Measurements from ENCODE around the gene TFDP1.

Gene TFDP1

DNA sequence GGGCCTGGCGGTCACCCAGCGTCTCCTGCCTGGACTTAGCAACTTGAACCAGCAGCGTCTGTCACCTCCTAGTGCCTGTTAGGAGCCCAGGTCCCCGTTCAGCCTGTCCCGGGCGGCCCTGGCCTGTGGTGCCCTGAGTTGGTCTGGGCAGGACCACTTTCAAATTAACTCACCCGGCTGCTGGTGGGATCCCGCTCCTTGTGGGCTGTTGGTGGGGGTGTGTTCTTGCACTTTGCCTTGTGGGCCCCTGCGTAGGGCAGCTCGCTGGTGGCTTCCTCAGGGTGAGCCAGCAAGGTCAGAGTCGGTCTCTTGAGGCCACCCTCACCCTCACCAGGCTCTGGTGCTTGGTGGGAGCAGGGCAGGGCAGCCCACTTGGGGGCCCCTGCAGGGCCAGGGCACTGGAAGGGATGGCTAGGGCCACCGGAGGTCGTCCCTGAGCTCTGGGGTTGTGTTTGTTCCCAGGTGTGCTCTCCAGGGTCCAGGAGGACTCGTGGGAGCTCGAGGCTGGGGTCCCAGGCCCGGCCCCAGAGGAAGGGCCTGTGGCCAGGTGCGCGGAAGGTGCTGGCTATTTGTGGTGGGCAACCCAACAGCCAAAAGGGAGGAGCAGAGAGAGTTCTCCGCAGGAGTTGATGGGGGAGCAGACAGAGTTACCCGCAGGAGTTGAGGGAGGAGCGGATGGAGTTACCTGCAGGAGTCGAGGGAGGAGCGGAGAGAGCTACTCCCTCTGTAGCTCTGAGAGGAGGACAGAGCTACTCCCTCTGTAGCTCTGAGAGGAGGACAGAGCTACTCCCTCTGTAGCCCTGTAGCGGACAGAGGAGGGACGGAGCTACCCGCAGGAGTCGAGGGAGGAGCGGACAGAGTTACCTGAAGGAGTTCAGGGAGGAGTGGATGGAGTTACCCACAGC, 16.9 kb downstream of the TFDP1 start:
- DNase-seq = no peak

DNA sequence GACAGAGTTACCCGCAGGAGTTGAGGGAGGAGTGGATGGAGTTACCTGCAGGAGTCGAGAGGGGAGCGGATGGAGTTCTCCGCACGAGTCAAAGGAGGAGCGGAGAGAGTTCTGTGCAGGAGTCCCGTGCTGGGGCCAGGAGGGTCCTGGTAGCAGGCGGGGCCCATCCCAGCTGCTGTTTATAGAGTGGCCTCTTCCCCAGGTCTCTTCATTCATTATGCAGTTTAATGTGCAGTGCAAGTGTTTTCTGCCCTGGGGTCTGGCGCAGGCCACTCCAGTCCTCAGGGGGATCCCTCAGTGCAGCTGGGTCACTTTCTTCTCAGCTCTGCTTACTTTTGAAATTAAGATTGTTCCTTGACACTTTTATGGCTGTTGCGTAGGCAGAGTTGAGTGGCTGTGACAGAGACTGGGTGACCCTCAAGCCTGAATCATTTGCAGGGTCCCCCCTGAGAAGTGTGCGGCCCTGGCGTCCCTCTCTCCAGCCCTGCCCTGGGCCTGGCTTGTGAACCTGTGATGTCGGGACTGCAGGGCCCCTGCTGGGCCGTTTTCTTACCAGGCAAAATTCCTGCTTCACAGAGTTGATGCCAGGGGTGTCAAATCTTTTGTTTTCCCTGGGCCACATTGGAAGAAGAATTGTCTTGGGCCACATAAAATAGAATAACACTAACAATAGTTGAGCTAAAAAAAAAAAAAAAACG, 17.9 kb downstream of the TFDP1 start:
- no peak for DNase-seq

DNA sequence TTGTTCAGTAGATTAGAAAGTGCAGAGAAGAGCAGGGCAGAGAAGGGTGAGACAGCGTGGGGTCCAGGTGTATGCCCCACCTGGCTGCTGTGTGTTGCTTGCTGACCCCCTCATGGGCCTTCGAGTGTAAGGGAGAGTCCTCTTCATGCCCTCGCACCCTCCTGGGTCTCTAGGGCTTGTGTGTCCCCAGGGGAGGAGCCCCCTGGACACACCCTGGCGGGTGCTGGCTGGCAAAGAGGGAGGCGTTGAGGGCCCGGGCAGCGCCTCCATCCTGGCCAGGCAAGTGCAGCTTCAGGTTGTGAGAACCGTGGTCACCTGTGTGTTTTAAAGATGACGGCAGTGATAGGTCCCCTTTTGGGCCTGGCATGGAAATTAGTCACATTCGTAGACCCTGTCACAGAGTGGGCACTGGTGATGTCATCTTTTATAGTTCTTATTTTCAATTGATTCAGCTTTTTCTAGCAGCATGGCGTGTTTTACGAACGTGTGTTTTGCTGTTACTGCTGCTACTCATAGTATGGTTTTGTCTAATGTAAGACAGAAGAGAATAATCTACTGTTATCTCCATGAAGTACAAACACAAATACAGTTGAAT, 18.7 kb downstream of the TFDP1 start:
- DNase-seq = no peak

DNA sequence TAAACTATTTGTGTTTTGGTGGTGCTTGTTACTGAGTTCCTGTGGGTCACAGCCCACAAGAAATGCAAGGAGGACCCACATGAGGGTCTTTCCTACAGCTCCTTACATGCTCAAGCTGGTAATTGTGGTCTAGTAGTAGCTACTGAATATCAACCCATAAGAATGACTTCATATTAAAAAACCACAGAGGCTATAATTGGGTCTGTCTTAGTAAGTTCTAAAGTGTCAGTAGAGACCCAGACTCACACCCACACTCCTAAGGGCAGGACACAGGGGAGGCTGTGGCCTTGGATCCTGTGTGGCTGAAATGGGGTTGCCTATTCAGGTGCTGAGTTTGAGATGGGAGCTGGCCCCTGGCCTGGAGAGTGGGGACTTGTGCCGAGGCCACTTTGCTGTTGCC, 19.6 kb downstream of the TFDP1 start:
- DNase-seq = no peak

DNA sequence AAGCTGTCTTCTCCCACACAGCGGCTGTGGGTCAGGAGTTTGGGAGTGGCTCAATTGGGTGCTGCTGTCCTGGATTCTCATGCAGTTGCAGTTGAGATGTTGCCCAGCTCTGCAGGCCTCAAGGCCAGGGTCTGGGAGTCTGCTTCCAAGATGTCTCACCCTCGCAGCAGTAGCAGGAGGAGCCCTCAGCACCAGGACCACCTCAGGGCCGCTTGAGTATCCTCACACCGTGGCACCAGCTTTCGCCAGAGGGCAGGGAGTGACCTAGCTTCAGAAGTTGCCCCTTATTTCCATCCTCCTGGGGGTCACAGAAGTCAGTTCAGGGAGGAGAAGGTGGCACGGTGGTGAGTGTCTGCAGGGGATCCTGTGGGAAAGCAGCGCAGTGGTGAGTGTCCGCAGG, 20.9 kb downstream of the TFDP1 start:
- DNase-seq = no peak

DNA sequence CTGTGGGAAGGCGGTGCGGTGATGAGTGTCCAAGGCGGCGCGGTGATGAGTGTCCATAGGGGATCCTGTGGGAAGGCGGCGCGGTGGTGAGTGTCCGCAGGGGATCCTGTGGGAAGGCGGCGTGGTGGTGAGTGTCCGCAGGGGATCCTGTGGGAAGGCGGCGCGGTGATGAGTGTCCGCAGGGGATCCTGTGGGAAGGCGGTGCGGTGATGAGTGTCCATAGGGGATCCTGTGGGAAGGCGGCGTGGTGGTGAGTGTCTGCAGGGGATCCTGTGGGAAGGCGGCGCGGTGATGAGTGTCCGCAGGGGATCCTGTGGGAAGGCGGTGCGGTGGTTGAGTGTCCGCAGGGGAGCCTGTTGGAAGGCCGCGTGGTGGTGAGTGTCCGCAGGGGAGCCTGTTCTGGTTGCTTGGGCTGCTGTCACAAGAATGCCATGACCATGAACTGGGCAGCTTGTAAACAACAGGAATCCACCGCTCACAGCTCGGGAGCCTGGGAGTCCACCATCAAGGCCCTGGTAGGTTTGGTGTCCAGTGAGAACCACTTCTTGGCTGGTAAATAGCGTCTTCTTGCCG, 21.4 kb downstream of the TFDP1 start:
- no peak for DNase-seq

DNA sequence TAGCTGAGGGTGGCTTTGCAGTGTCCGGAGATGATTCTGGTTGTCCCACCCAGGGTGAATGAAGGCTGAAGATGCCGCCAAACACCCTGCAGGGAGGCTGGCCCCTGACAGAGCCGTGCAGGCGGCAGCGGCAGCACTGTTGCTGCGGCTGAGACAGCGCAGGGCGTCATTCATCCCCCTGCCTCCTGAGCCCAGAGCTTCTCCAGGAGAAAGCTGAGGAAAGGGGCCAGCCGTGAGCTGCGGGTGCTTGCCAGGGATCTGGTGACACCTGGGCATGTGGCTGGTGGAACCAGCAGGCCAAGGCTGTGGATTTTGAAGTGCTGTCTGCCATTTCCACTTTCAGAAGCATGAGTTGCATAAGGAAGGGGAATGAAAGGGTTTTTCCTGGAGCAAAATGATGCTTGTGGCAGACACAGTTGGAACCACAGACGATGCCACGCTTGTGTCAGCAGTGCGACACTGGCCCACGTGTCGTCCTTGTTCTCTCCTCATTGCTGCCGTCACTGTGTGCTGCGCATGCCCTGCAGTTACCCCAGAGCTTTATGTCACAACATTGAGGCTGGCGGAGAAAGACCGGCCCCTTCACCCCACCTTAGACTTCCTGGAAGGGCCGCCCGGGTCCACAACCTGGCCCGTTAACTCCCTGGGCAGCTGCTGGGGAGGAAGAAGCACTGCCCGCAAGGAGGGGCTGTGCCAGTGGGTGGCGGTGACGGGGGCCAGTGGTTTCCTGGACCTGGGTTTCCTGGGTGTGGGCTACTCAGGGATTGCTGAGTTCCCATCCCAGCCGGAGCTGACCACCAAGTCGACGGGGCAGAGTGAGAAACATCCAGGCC, 22.7 kb downstream of the TFDP1 start:
- DNase-seq = no peak

DNA sequence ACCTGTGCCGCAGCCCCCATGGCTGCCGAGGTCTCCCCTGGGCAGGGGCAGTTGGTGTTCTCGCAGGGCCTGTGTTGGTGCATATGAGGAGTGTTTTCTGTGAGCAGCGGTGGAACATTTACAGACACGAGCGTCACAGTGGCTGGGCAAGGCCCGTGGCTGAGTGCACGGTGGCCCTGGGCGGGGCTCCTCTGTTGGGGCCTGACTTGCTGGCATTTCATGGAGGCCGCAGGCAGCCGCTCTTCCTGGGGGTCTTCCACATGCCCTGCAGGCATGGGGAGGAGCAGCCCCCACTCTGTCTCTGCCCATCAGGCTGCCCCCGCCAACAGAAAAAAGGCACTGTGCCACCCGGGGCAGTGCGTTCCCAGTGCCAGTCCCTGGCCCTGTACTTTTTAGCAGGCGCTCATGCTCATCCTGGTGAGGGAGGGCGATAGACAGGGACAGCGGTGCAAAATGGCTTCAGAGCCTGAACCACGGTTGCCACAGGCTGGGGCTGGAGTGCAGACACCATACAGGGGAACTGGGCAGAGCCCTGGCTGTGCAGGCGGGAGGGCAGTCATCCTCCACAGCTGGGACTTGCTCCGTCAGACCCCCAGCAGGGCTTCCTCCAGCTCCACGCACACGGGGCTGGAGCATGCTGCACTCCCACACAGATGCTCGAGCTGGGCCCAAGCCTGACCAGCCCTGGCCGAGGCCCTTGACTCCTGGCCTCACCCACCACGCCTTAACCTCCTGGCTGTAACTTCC, 23.5 kb downstream of the TFDP1 start:
- no peak for DNase-seq

DNA sequence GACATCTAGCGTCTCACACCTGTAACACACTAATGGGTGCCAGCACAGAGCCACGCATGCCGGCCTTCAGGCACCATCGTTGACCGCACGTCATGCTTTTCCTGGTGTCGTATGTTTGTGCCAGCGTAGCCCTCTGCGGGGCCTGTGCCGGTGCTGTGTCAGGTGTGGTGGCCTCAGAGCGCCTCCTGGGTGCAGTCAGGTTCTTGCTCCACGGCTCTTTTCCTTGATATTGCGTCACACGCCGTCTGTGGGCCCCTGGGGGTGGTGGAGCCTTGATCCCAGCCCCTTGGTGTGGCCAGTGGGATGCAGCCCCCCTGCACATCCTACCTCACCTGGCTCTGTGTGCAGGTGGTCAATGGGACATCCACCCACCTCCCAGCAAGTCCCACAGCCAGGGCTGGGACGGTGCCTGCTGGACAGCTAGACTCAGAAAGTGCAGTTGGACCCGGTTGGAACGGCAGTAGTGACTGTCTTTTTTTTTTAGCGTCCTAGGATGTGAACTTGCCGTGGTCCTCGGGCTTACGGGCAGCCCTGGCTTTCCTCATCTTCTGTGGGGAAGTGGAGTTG, 24.5 kb downstream of the TFDP1 start:
- no peak for DNase-seq

DNA sequence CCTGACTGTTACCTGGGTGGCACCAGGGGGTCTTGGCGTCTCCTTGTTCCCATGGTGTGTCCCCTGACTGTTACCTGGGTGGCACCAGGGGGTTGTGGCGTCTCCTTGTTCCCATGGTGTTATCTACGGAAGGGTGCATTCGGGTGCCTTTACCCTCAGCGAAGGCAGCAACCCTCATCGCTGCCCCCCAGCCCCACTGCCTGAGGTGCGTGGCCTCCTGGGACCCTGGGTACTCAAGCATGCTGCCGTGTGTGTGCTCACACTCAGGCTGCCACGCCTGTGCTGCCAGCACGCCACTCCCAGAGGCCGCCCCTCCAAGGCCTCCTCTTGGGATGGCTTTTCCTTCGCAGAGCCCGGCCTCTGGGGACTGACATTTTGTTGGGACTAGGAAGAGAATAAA, 25.1 kb downstream of the TFDP1 start:
- DNase-seq = no peak

DNA sequence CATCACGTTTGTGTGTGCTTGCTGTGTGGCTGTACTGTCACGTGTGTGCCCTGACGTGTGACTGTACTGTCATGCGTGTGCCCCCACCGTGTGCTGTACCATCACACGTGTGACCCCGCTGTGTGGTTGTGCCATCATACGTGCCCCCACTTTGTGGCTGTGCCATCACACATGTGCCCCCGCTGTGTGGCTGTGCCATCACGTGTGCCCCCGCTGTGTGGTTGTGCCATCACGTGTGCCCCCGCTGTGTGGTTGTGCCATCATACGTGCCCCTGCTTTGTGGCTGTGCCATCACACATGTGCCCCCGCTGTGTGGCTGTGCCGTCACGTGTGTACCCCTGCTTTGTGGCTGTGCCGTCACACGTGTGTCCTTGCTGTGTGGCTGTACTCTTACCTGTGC, 25.7 kb downstream of the TFDP1 start:
- DNase-seq = no peak

DNA sequence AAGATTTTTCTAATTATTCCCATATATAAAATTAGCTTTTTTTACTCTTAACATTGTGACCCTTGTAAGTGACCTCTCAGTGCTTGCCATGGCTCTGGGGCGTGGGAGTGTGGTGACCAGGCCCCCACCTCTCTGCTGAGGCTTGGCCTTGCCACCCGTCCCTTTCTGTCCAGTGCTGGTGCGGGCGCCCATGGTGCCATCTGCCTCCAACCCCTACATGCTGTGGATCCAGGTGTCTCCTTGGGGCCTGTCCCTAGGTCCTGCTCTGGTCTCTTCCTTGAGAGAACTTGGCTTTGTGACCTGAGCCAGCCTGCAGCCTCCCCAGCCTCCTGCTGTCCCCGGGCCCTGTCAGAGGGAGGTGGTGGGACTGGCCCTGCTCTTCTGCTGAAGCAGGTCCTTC, 27.4 kb downstream of the TFDP1 start:
- no peak for DNase-seq

DNA sequence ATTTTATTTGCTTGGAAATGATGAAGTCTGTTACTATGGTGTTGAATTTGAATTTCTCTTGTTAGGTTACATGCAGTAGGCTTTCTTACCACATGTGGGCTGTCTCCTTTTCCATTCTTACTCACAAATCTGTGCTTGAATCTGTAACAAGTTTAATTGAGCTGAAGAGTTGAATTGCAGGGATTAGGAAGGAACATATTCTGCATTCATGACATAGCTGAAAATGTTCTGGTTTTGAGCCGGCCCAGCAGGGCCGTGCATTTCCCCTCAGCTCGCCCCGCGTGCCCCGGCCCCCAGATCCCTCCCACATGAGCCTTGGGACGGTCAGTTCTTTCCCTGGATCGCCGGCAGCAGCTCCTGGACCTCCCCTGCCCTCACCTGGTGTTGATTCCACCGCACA, 28.1 kb downstream of the TFDP1 start:
- no peak for DNase-seq

DNA sequence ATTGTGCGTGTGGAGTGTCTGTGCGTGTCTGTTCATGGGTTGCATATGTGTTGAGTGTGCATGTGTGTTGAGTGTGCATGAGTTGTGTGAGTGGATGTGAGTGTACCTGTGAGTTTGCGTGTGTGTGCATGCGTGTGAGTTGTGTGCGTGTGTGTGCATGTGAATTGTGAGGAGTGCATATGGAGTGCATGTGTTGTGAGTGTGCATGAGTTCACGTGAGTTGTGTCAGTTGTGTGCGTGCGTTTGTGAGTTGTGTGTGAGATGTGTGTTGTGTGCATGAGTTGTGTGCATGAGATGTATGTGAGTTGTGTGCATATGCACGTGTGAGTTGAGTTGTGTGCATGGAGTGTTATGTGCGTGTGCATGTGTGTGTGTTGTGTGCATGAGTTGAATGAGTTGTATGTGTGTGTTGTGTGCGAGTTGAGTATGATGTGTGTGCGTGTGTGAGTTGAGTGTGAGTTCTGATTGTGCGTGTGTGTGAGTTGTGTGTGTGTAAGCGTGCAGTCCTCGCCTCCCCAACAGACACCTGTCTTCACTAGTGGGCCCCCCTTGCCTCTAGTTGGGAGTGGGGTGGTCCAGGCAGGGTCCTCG, 29.3 kb downstream of the TFDP1 start:
- no peak for DNase-seq

DNA sequence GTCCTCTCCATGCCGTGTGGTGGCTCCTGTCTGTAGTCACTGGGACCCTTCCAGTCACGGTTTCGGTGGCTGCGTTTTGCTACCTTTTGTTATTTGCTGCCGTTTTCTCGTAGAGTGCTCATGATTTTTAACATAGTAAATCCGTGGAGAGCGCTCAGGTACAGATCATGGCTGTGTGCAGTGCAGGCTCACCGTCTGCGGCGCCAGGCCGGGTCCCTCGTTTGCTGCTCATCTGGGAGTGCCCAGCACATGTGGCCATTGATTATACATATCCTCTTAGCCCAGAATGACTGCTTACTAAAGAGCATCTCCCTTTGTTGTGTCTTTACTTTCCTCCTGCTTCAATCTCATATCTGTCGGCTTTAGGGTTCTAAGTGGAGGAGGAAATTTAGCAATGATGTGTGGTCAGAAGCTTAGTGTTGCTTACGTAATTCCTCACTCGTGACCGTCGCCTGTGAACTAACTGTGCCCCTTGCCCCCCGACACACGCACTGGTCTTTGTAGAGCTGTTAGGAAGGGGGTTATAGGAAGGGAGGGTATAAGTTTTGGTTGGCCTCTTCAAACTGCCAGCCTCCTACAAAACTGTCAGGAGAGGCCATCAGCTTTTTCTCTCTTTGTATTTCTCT, 31.8 kb downstream of the TFDP1 start:
- no peak for DNase-seq

DNA sequence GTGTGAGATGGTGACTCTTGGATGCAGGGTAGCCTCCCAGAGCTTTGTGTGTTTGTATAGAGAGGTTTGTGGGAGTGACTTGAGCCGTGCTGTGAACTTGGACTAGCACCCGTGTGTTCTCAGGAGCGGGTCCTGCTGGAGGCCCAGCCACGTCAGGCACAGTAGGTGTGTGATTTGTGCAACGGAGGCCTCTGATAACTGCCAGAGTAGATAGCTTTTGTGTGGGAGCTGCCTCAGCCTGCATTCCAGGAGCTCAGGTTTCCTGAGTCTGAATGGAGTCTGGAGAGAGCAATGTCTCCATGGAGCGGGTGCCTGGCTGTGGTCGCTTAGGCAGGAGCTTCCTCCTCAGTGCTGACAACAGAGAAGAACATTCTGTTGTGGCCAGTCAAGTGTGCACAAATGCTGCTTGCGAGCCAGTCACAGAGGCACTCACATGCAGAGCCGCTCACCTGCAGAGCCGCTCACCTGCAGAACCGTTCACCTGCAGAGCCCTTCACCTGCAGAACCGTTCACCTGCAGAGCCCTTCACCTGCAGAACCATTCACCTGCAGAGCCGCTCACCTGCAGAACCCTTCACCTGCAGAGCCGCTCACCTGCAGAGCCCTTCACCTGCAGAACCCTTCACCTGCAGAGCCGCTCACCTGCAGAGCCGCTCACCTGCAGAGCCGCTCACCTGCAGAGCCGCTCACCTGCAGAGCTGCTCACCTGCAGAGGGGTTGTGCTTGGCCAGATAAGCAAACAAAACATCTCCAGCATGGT, 32.6 kb downstream of the TFDP1 start:
- no peak for DNase-seq

DNA sequence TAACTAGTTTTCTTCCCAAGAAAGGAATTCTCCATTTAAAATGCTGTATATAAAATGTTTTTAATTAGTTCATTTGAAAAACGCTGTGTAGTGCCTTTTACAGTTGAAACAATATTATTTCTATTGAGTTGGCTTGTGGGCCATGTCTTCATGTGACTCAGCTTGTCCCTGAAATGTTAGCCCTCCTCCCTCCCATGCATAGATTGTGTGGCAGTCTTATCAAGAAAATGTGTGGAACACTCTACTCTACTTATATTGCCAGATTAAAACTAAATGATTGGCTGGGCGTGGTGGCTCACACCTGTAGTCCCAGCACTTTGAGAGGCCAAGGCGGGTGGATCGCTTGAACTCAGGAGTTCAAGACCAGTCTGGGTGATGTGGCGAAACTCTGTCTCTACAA, 33.4 kb downstream of the TFDP1 start:
- DNase-seq = no peak

DNA sequence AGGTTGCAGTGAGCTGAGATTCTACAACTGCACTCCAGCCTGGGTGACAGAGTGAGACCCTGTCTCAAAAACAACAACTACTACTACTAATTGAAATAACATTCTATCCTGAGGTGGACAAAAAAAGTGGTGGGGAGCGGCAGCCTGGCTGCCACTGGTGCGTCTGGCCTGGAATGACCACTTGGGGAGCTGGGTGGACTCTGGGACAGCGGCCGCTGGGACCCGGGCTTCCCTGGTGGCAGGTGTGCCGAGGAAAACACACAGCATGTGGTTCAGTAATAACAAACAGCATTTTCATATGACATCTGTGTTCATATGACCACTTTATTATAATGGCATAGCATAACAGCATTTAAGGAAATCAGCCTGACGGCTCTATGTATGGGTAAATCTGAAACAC, 33.9 kb downstream of the TFDP1 start:
- no peak for DNase-seq

DNA sequence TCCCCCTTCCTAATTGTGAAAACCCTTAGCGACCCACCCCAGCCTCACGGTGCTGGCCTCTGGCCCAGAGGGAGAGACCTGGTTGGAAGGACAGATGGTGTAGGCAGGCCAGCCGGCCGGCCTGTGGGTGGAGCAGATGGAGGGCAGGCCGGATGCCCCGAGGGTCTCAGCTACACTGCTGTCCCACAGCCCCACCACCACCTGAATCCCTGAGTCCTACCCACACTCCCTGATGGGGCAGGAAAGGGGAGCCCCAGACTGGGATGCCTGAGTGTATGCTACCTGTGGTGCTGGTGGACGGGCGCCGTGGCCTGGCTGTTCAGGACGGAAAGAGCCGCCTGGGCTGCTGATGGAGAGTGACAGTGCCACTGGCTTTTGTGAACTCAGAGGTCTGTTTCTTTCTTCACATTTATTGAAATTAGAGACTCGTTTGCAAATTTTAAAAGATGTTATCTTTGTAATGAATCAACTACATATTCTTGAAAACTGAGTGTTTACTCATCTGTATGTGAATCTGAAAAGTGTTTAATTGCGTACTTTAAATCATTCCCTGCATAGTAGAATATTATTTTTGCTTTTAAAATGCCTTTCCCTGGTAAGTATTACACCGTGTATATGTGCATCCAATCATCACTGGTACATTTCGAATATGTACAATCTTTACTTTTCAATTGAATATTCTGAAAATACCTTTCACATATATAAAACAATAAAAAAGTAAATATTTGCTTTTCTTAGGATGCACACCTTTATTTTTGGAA, 35.7 kb downstream of the TFDP1 start:
- no peak for DNase-seq
